GM12878 (cell line): Measurements from ENCODE around the gene MAT1A. TPM values are rescaled to one million over a fixed set of nuclear protein-coding genes. Genes with fewer than 3 reads are reported as not detected.
"Not testable (repeated sequence)": the region's sequence is repeated elsewhere in the genome, so short reads cannot be mapped to it uniquely, and the experiment has no call there.

Experiments used
- ATAC-seq: fragments of 200-7000 bp; cut with Tn5 transposase; 3 replicates; pipeline ENCODE4 v1.9.1; 2020; ENCODE audit warnings: mild to moderate bottlenecking, moderate library complexity
- BruUV-seq: library from RNA; stranded (reverse); fragments of 400-500 nt; replicated peaks from 2 replicates; lab custom pipeline; 2021; lab: Mats Ljungman, UMichigan
- CTCF ChIA-PET: fragments of 300-600 bp; sonication (Branson Sonifier 250); formaldehyde crosslinking; extraction: SDS; loops from one replicate; lab custom pipeline; 2021; ENCODE audit warnings: inconsistent platforms; lab: Yijun Ruan, JAX
- POLR2A ChIA-PET: fragments of 350-600 bp; formaldehyde crosslinking; extraction: SDS; loops from one replicate; lab custom pipeline; 2021; ENCODE audit warnings: inconsistent platforms; lab: Charles Lee
- RAD21 ChIA-PET: fragments of 300-600 bp; sonication (Branson Sonifier 250); formaldehyde crosslinking; loops from one replicate; lab custom pipeline; 2023; ENCODE audit warnings: antibody characterized with exemption; ENCODE audit not compliant: unreplicated experiment; lab: Charles Lee
- SMC1A ChIA-PET: fragments of 300-600 bp; sonication (Branson Sonifier 250); formaldehyde crosslinking; loops from one replicate; lab custom pipeline; 2023; ENCODE audit not compliant: unreplicated experiment, uncharacterized antibody; lab: Charles Lee
- DNase-seq: peaks from one replicate; pipeline ENCODE4 v3.0.0-alpha.2; 2011; ENCODE audit warnings: low read depth, low spot score
- FAIRE-seq: peaks from 3 replicates; lab custom pipeline; 2011; peaks lifted over from hg19 to GRCh38; lab: Jason Lieb, UNC
- H2AFZ ChIP-seq: 2 replicates; pipeline ENCODE4 v1.6.0; 2011; ENCODE audit warnings: low read depth, low read length, control low read depth; ENCODE audit not compliant: control insufficient read depth
- H3K27ac ChIP-seq: 2 replicates; pipeline ENCODE4 v1.5.1; 2011; ENCODE audit warnings: control low read depth; ENCODE audit not compliant: control insufficient read depth, insufficient read depth
- H3K27me3 ChIP-seq, 2 experiments: replicated peaks in 1 of 2; 2 replicates each; pipeline versions ENCODE4 v1.6.0 to v1.6.1; 2011; ENCODE audit warnings: low read length in 1 of 2; ENCODE audit not compliant: control insufficient read depth in 2 of 2, insufficient read depth in 2 of 2
- H3K36me3 ChIP-seq, 2 experiments: 2 replicates each; pipeline ENCODE4 v1.5.1; 2011; ENCODE audit warnings: low read length in 1 of 2; ENCODE audit not compliant: control insufficient read depth in 2 of 2, insufficient read depth in 2 of 2
- H3K4me1 ChIP-seq: 2 replicates; pipeline ENCODE4 v1.6.1; 2011; ENCODE audit warnings: mild to moderate bottlenecking, low read length, moderate library complexity, mixed read lengths; ENCODE audit not compliant: control insufficient read depth, insufficient read depth
- H3K4me2 ChIP-seq: 2 replicates; pipeline ENCODE4 v1.6.0; 2011; ENCODE audit warnings: control low read depth; ENCODE audit not compliant: control insufficient read depth, insufficient read depth
- H3K4me3 ChIP-seq: fragments of 200-600 bp; sonication (generic); 2 replicates; pipeline ENCODE4 v1.5.1; 2016
- H3K79me2 ChIP-seq: 2 replicates; pipeline ENCODE4 v1.6.0; 2011; ENCODE audit warnings: low read length; ENCODE audit not compliant: control insufficient read depth, insufficient read depth
- H3K9ac ChIP-seq: 2 replicates; pipeline ENCODE4 v1.8.0; 2011; ENCODE audit warnings: low read length, control low read depth, mixed read lengths; ENCODE audit not compliant: control insufficient read depth, insufficient read depth
- H3K9me3 ChIP-seq: replicated peaks from 3 replicates; pipeline ENCODE4 v1.5.1; 2011; ENCODE audit warnings: mild to moderate bottlenecking, low read length; ENCODE audit not compliant: control insufficient read depth, insufficient read depth
- H4K20me1 ChIP-seq: 2 replicates; pipeline ENCODE4 v1.6.0; 2011; ENCODE audit not compliant: control insufficient read depth, insufficient read depth
- BHLHE40 ChIP-seq, 2 experiments: fragments of 450-650 bp in 1 of 2; IDR thresholded peaks; 2 replicates each; pipeline ENCODE4 v1.6.1; 2011 to 2017; ENCODE audit warnings: low read depth in 2 of 2, borderline replicate concordance in 1 of 2, improper control_type of control experiment in 1 of 2, low read length in 1 of 2, mild to moderate bottlenecking in 1 of 2
- MTA2 ChIP-seq: fragments of 450-650 bp; IDR thresholded peaks from 2 replicates; pipeline ENCODE4 v1.6.1; 2016; ENCODE audit warnings: low read depth, mild to moderate bottlenecking, moderate library complexity
- SKIL ChIP-seq: fragments of 450-650 bp; IDR thresholded peaks from 2 replicates; pipeline ENCODE4 v1.6.1; 2017; ENCODE audit warnings: mild to moderate bottlenecking, low read depth, inconsistent platforms; ENCODE audit not compliant: poor library complexity, severe bottlenecking
- SMARCA5 ChIP-seq: fragments of 450-650 bp; IDR thresholded peaks from 2 replicates; pipeline ENCODE4 v1.6.1; 2017; ENCODE audit warnings: mild to moderate bottlenecking
- TAF1 ChIP-seq: IDR thresholded peaks from 2 replicates; pipeline ENCODE4 v1.6.1; 2011; ENCODE audit warnings: mild to moderate bottlenecking, low read depth, low read length, borderline replicate concordance
- WGBS: methylation state at CpG from one replicate; pipeline ENCODE4 v1.1.6; 2016; ENCODE audit warnings: low lambda C conversion rate; ENCODE audit not compliant: insufficient replicate concordance, insufficient coverage; ENCODE audit errors: missing lambda C conversion rate; 5-methylcytosine and 5-hydroxymethylcytosine counted together
- in situ Hi-C: fragments of 300-500 bp; cut with MboI; formaldehyde crosslinking; loops from 9 replicates; pipeline ENCODE4 v1.14.3; 2018; ENCODE audit warnings: mixed read lengths
- intact Hi-C: fragments of 100-400 bp; cut with micrococcal nuclease; formaldehyde crosslinking; loops from one replicate; pipeline ENCODE4 v1.14.2; 2022; ENCODE audit not compliant: unreplicated experiment
- polyA plus RNA-seq, 11 experiments: library from polyadenylated mRNA; depleted of rRNA in 4 of 11; unstranded in 6 of 11; stranded (reverse) in 5 of 11; fragments of >200 nt; fragmentation: Nextera tagmentation in 4 of 11; fragmentation: Illumina TruSeq in 1 of 11; extraction: Ambion mirVana in 4 of 11; extraction: Trizol in 1 of 11; gene quantifications; 1 replicate in 1 of 11; 2 replicates in 10 of 11; pipeline versions ENCODE4 v1.2.1 to v1.2.3, GENCODE V29; 2011 to 2016; ENCODE audit warnings: inconsistent platforms in 2 of 11, missing spikeins in 2 of 11, low read depth in 1 of 11
- total RNA-seq, 4 experiments: library from RNA; depleted of rRNA in 3 of 4; stranded (reverse); fragments of >200 nt in 3 of 4; fragmentation: Illumina TruSeq in 1 of 4; extraction: Trizol in 1 of 4; gene quantifications; 2 replicates each; pipeline versions ENCODE4 v1.2.1 to v1.2.3, GENCODE V29; 2013 to 2021

Gene MAT1A
- total and polyA plus RNA-seq, 10 of the 15 experiments (the other 5 are each of a cell fraction or from before 2014, with no cell fraction given) = 0.23 TPM; not detected in 9

GRCh38 chr10:80236457-80236856, 53.0 kb downstream of the MAT1A start:
- H3K27me3 ChIP-seq, H3K4me3 ChIP-seq, FAIRE-seq, H4K20me1 ChIP-seq, H3K9ac ChIP-seq, intact Hi-C loops, SMC1A ChIA-PET, H3K36me3 ChIP-seq, RAD21 ChIA-PET, CTCF ChIA-PET, H3K79me2 ChIP-seq, BruUV-seq, H3K27ac ChIP-seq, H3K4me2 ChIP-seq, ATAC-seq, DNase-seq, H3K4me1 ChIP-seq, H2AFZ ChIP-seq, POLR2A ChIA-PET, H3K9me3 ChIP-seq: not testable (repeated sequence)
- whole genome bisulfite sequencing = 36% methylated on average over 4 of the region's 5 CpGs
- in situ Hi-C loops = loop anchor here (25.0 kb wide), 1 partner anchor 699 kb away; no protein-coding TSS in a partner anchor

GRCh38 chr10:80234331-80235235, 54.9 kb downstream of the MAT1A start:
- H3K27ac ChIP-seq, BruUV-seq, H3K27me3 ChIP-seq, CTCF ChIA-PET, H3K9me3 ChIP-seq, H4K20me1 ChIP-seq, POLR2A ChIA-PET, intact Hi-C loops, H3K4me1 ChIP-seq, SMC1A ChIA-PET, H3K79me2 ChIP-seq, H3K9ac ChIP-seq, H3K36me3 ChIP-seq, RAD21 ChIA-PET: not testable (repeated sequence)
- FAIRE-seq (peak; percentile 100), ATAC-seq (peak; percentile 100), DNase-seq (peak; percentile 33)
- H3K4me3 ChIP-seq = peak overlapping the region; percentile 46; the same call in 1 of the 2 replicates
- 0 out of 2 replicates have a peak, but pooled peaks have one; percentile 16 for TF ChIP-seq TAF1
- peak; percentile 44 for TF ChIP-seq SKIL
- TF ChIP-seq SMARCA5 = 0 out of 2 replicates have a peak, but pooled peaks have one; percentile 28
- peak; percentile 28; the same call in 1 of the 2 replicates for TF ChIP-seq MTA2
- TF ChIP-seq BHLHE40 (IDR thresholded peaks at IDR 0.05; ENCODE audit: borderline replicate concordance in 1 of 2, low read depth in 2 of 2, low read length in 1 of 2) = peak in 1 of 2 experiments; percentile 20; a peak in 1 of 4 replicates
- H3K4me2 ChIP-seq = peak overlapping the region; percentile 9; the same call in 1 of the 2 replicates
- in situ Hi-C loops = loop anchor here (25.0 kb wide), 1 partner anchor 697 kb away; no protein-coding TSS in a partner anchor
- H2AFZ ChIP-seq = peak overlapping the region; percentile 54
- 7% methylated on average over 11 of the region's 11 CpGs for WGBS

- H3K9me3 ChIP-seq, H3K27me3 ChIP-seq, POLR2A ChIA-PET, H3K4me1 ChIP-seq, H3K4me2 ChIP-seq, H3K9ac ChIP-seq, ATAC-seq, SMC1A ChIA-PET, DNase-seq, H3K36me3 ChIP-seq, BruUV-seq, intact Hi-C loops, H4K20me1 ChIP-seq, RAD21 ChIA-PET, H3K4me3 ChIP-seq, H2AFZ ChIP-seq, H3K79me2 ChIP-seq, H3K27ac ChIP-seq: not testable (repeated sequence)
- CTCF ChIA-PET = interaction anchor here (1.1 kb wide), 1 partner anchor 90 kb away, joined by 3 read pairs; no protein-coding TSS in a partner anchor
- peak; percentile 23 for FAIRE-seq
- WGBS = 73% methylated on average over 1 of the region's 1 CpG
- in situ Hi-C loops = loop anchor here (25.0 kb wide), 1 partner anchor 697 kb away; no protein-coding TSS in a partner anchor
Observed at GRCh38 chr10:80233871-80234270, 55.6 kb downstream of the MAT1A start.
